Peyer's patch (tissue), 4 donors: ENCODE measurements around the gene ZMIZ1.

ENCODE experiments used
- CTCF ChIP-seq, 6 experiments: fragments of 450-650 bp in 4 of 6; fragments of 200-600 bp in 2 of 6; sonication (generic) in 1 of 6; IDR thresholded peaks; one replicate each; pipeline ENCODE4 v1.5.1; 2017 to 2019; ENCODE audit warnings: antibody characterized with exemption in 6 of 6, mild to moderate bottlenecking in 3 of 6, moderate library complexity in 1 of 6
- POLR2A ChIP-seq, 2 donors: fragments of 450-650 bp; IDR thresholded peaks; one replicate each; pipeline ENCODE4 v1.5.1; 2017; ENCODE audit warnings: antibody characterized with exemption in 2 of 2, mild to moderate bottlenecking in 2 of 2, moderate library complexity in 2 of 2

GRCh38 chr10:79286318-79286951 lies 217.7 kb downstream of the ZMIZ1 start:
- TF ChIP-seq CTCF (IDR thresholded peaks at IDR 0.05), result no peak
- TF ChIP-seq POLR2A (IDR thresholded peaks at IDR 0.05), result peak in 1 of 2 donors; percentile 8
